Right lobe of liver (tissue), 4 donors: ENCODE data around the gene LIG1.

Experiments used
- POLR2A ChIP-seq: fragments of 450-650 bp; IDR thresholded peaks from one replicate; pipeline ENCODE4 v1.6.1; 2017; ENCODE audit warnings: antibody characterized with exemption, mild to moderate bottlenecking
- TF ChIP-seq, protein P1 (sequence below), 4 donors: fragments of 200-600 bp in 3 of 4; fragments of 450-650 bp in 1 of 4; IDR thresholded peaks; one replicate each; pipeline versions ENCODE4 v1.5.1 to v1.8.0; 2016 to 2022; ENCODE audit warnings: antibody characterized with exemption in 4 of 4, mild to moderate bottlenecking in 2 of 4
- donor health status: DM: no; HTN: no; CAD: no.
- donor health status: DM: no; HTN: no; CAD: no.
- donor health status: DM: no; HTN: yes; CAD: no.

DNA sequence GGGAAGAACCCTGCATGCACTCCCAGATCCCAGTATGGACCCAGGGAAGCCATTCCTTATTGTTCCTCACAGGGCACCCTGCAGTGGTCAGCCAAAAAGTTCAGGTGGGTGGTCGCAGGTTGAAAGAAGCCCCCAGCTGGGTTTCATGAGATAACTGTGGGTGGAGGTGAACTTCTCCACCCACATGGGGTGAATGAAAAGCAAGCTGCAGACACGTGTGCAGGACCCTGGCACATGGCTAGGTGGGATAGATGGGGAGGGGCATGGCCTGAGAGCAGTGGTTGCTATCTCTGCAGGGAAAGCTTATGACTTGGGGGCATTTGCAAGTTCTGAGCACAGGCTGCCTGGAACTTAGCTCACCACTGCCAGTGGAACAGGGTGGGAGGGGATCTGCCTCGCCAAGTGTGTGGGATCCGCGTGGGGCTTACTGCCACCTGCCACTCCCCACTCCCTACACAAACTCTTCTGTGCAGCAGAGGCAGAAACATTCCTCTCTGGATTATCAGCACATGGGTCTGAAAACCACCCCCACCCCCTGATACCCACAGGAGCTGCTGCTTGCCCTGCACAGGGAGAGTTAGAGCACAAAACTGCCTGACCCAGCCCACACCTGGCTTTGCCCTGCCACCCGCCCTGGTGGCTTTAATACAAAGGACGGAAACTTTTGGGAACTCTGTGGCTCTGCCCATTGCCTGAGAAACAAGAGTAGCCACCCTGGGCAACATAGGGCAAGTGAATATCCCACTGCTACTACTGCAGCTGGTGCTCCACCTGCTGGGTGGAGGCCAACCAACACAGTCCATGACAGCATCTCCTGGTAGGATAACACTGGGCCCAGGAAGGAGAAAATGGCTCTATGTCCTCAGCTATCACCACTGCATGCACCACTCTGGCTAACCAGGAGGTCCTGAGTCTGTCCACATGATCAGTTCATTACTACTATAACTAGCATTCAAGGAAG is 84.0 kb downstream of the LIG1 start:
- no peak for TF ChIP-seq POLR2A
- TF ChIP-seq, protein P1, sequence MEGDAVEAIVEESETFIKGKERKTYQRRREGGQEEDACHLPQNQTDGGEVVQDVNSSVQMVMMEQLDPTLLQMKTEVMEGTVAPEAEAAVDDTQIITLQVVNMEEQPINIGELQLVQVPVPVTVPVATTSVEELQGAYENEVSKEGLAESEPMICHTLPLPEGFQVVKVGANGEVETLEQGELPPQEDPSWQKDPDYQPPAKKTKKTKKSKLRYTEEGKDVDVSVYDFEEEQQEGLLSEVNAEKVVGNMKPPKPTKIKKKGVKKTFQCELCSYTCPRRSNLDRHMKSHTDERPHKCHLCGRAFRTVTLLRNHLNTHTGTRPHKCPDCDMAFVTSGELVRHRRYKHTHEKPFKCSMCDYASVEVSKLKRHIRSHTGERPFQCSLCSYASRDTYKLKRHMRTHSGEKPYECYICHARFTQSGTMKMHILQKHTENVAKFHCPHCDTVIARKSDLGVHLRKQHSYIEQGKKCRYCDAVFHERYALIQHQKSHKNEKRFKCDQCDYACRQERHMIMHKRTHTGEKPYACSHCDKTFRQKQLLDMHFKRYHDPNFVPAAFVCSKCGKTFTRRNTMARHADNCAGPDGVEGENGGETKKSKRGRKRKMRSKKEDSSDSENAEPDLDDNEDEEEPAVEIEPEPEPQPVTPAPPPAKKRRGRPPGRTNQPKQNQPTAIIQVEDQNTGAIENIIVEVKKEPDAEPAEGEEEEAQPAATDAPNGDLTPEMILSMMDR (IDR thresholded peaks at IDR 0.05), result no peak
